ENCODE measurements around the gene XPO5.

Gene XPO5

DNA sequence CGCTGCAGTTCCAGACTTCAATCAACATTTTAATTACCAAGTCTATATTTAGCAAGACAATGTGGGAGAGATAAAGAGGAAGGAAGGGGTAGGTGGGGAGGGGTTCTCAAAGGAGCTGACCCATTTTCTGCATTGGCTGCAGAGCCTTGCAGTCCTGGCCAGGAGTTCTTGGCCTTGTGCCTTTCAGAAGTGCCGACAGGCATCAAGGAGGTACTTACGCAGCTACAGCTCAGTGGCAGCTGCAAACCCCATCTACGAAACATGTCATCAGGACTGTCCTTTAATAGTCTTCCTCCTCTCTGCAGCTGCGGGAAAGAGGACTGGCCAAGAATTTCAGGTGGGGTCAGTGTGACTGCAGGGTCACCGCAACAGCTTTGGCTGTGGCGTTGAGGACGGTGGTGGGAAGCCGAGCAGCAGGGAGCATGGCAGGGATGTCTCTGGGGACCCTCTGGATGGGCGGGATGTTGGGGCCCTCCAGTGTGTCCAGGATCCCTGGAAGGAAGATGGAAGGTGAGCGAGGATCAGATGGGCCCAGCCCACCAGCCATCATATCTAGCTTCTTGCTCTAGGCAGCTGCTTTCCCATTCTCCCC, 63.9 kb downstream of the XPO5 start:
- no peak overlapping the region for H3K4me3 ChIP-seq (replicated peaks; ENCODE audit: low read depth, low read length)
- DNase-seq (ENCODE audit: extremely low read depth, insufficient read length): no peak
- peaks cover 15% of the 10 kb centered on the region for H3K36me3 ChIP-seq (ENCODE audit: control insufficient read depth, insufficient read depth, low read length)
- no peaks in the 10 kb centered on the region; the same call in 1 of the 2 replicates for H3K27me3 ChIP-seq (replicated peaks; ENCODE audit: control insufficient read depth, insufficient read depth, low read length)
- TF ChIP-seq, protein P1, sequence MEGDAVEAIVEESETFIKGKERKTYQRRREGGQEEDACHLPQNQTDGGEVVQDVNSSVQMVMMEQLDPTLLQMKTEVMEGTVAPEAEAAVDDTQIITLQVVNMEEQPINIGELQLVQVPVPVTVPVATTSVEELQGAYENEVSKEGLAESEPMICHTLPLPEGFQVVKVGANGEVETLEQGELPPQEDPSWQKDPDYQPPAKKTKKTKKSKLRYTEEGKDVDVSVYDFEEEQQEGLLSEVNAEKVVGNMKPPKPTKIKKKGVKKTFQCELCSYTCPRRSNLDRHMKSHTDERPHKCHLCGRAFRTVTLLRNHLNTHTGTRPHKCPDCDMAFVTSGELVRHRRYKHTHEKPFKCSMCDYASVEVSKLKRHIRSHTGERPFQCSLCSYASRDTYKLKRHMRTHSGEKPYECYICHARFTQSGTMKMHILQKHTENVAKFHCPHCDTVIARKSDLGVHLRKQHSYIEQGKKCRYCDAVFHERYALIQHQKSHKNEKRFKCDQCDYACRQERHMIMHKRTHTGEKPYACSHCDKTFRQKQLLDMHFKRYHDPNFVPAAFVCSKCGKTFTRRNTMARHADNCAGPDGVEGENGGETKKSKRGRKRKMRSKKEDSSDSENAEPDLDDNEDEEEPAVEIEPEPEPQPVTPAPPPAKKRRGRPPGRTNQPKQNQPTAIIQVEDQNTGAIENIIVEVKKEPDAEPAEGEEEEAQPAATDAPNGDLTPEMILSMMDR (IDR thresholded peaks at IDR 0.05; ENCODE audit: insufficient read depth, low read length, poor library complexity, severe bottlenecking): no peak

DNA sequence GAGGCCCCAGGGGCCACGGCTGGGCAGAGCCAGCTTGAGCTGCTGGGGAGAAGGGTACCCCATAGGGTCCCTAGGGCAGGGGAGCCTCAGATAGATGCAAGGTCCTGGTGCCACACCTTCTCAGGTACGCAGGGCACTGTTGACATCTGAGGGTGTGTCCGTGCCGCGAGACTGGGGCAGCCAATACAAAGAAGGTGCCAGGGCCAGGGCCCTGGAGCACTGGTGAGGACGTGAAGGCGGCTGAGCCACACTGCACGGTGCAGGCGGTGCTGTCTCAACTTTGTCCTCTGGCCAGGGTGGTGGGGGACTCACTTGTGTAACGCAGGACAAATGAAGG, 65.0 kb downstream of the XPO5 start:
- TF ChIP-seq, protein P1 (IDR thresholded peaks at IDR 0.05; ENCODE audit: insufficient read depth, low read length, poor library complexity, severe bottlenecking): no peak
- H3K36me3 ChIP-seq (ENCODE audit: control insufficient read depth, insufficient read depth, low read length): peaks cover 17% of the 10 kb centered on the region
- H3K4me3 ChIP-seq (replicated peaks; ENCODE audit: low read depth, low read length): no peak overlapping the region
- H3K27me3 ChIP-seq (replicated peaks; ENCODE audit: control insufficient read depth, insufficient read depth, low read length): no peaks in the 10 kb centered on the region; the same call in 1 of the 2 replicates
- DNase-seq (ENCODE audit: extremely low read depth, insufficient read length): no peak

DNA sequence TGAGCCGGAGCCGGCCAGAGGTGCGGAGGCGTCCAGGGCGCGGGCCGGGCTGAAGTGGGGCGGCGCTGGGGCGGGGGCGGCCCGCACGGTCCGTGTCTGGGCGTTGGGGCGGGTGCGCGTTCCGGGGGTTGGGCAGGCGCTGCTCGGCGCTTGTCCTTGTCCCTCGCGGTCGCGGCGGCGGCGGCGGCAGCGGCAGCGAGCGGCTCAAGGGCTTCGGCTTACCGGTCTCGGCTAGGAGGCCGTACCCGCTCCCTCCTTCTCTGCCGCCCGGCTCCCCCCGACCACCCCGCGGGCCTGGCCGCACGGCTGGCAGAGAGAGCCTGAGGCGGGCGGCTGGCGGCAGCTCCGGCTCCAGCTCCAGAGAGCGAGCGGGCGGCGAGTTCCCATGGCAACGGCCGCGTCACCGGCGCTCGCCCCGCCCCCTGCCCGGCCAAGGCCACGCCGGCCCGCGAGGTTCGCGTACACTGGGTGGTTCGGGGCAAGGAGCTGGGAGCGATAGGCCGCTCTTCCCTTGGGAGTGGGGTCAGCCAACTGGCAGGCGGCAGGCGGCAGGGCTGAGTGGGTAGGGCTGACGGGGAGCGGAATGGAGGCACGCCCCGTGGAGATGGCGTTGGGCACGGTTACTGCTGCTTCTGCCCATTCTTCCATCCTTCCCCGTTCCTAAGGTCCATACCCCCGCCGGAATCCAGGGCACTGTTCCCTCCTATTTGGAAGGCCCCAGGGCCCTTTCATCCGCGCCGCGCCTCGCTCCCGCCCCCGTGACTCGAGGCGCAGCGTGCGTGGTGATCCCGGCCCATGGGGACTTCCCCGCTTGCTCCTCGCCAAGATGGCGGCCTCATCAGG, 65.6 kb downstream of the XPO5 start, which contains the start of gene LRRC73:
Gene LRRC73, minus strand, starts transcription at position 363 of the 843 bp plus-strand sequence. CDS start 561 bp downstream, outside the sequence.
- H3K4me3 ChIP-seq (replicated peaks; ENCODE audit: low read depth, low read length): peak within 1 kb of the TSS; percentile 59
- peak; percentile 82 for DNase-seq (ENCODE audit: extremely low read depth, insufficient read length)
- H3K27me3 ChIP-seq (replicated peaks; ENCODE audit: control insufficient read depth, insufficient read depth, low read length): no peaks in the 10 kb centered on the region; the same call in 1 of the 2 replicates
- H3K36me3 ChIP-seq (ENCODE audit: control insufficient read depth, insufficient read depth, low read length): peaks cover 16% of the 10 kb centered on the region
- TF ChIP-seq, protein P1 (IDR thresholded peaks at IDR 0.05; ENCODE audit: insufficient read depth, low read length, poor library complexity, severe bottlenecking): no peak

DNA sequence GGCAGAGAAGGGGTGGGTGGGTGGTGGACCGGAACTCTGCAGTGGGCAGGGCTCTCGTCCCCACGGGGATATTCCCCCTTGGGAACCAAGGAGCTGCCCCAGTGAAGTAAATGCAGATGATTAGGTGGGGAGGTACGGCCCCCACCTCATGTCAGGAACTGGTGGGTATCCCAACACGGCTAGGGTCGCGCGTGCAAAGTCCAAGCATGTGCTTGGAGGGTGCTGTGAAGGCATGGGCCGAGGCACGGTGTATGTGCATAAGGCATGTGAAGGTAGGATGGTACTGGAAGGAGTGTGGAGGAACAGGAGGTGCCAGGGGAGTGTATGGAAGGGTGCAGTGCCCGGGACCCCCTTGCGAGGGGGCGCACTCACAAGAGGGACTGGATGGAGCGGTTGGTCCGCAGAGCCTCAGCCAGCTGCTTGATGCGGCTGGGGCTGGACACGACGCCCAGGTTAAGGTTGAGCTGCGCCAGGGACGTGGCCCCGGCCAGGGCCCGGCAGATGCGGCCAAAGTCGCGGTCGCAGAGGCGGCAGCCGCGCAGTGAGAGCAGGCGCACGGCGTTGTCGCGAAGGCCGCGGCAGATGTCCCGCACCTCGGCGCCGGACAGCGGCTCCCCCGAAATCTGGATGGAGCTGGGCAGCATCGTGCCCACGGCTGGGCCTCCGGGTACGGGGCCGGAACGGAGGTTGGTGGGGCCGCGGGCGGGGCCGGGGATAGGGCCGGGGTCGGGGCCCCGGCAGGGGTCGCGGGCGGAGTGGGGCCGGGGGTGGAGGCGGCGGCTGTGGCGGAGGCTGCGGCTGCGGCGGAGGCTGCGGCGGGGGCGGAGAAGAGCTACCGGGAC, 66.5 kb downstream of the XPO5 start:
- H3K27me3 ChIP-seq (replicated peaks; ENCODE audit: control insufficient read depth, insufficient read depth, low read length): no peaks in the 10 kb centered on the region; the same call in 1 of the 2 replicates
- peak overlapping the region; percentile 59 for H3K4me3 ChIP-seq (replicated peaks; ENCODE audit: low read depth, low read length)
- TF ChIP-seq, protein P1 (IDR thresholded peaks at IDR 0.05; ENCODE audit: insufficient read depth, low read length, poor library complexity, severe bottlenecking): no peak
- H3K36me3 ChIP-seq (ENCODE audit: control insufficient read depth, insufficient read depth, low read length): peaks cover 21% of the 10 kb centered on the region
- peak; percentile 38 for DNase-seq (ENCODE audit: extremely low read depth, insufficient read length)

DNA sequence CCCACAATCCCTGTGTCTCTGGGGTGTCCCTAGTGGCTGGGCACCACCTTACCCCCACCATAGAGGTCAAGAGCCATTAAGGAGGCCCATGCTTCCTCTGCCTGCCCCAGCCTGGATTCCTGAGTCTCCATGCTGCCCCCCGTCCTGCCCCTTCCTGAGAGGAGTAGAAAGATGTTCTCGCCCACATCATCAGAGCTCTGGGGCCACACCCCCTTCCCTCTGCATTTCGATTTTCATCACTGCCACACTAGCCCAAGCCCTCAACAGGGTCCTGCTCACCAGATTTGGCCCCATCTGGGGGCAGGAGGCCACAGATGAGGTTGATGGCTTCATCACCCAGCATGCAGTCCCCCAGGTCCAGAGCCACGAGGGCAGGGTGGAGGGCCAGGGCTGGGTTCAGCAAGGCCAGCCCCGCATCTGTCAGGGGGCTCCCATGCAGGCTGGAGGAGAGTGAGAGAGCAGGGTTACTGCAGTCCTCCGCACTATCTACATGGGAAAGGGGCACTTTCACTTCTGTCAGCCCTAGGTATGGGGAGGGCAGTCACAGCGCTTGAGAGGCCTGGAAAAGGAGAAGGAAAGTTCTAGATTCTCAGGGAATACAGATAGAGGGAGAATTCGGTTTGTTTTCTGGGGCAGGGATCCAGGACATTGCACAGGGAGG, 67.2 kb downstream of the XPO5 start:
- no peak overlapping the region for H3K4me3 ChIP-seq (replicated peaks; ENCODE audit: low read depth, low read length)
- TF ChIP-seq, protein P1 (IDR thresholded peaks at IDR 0.05; ENCODE audit: insufficient read depth, low read length, poor library complexity, severe bottlenecking): no peak

More for the DNA sequence above, 67.2 kb downstream of the XPO5 start:
- no peak for DNase-seq (ENCODE audit: extremely low read depth, insufficient read length)
- peaks cover 21% of the 10 kb centered on the region for H3K36me3 ChIP-seq (ENCODE audit: control insufficient read depth, insufficient read depth, low read length)
- no peaks in the 10 kb centered on the region; the same call in 1 of the 2 replicates for H3K27me3 ChIP-seq (replicated peaks; ENCODE audit: control insufficient read depth, insufficient read depth, low read length)

Measured in GM06990 (cell line).